ENCODE results near the gene PUS3.

DNA sequence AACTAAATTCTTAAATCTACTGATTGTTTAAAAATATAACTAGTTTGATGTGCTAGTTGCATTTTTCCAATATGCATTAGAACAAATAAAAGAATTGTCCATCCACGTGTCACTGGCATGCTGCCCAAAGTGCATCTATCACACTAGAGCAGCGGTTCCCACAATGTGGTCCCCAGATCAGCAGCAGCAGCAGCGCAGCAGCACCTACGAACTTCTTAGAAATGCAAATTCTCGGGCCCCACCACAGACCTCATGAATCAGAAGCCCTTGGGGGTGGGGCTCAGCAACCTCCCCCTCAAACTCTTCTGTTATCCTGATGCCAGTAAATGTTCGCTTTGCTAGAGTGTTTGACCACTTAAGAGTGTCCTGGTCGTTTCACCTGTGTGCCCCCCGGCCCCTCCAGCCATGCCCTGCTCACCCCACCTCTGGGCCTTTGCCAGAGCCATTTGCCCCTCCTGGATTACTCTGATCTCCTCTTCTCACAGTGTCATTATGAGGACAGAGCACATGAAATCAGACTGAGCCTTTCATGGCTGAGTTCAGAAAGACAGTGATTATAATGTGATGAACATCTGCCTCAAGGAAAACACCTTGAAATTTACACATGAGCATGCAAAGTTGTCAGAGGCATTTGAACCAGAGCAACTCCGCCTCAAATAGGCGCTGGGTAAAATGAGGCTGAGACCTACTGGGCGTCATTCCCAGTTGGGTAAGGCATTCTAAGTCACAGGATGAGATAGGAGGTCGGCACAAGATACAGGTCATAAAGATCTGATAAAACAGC lies 30.2 kb upstream of the PUS3 start:
- TF ChIP-seq REST (tag by site-specific recombination; IDR thresholded peaks at IDR 0.05) (no peak), EGR2 (tag by site-specific recombination; IDR thresholded peaks at IDR 0.05; ENCODE audit: low read depth) (no peak), ZNF184 (tag by site-specific recombination; IDR thresholded peaks at IDR 0.05) (no peak)

All from HEK293 (cell line).